ENCODE data around the gene SLC51A.
A peak's percentile ranks its signal among the peaks of the same experiment; 100 is the strongest.

The SLC51A gene

DNA sequence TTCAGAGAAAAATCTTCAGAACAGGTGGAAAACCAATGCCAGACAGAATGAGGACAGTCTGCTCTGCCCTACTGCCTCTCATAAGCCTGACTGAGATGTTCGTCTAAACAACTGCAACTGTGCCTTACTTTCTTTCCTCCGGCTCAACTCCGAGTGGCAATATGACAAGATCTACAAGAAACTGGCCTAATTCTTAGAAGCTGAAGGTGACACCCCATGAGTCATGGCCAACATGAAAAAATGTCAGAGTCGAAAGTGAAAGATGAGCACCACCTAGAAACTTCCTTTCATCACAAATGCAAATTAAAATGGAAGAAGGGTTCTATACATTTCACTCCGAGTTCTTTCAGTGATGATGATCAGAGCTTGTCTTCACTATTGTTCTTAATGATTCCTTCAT, 58.3 kb downstream of the SLC51A start:
- no peaks in the 10 kb centered on the region for H3K27me3 ChIP-seq (ENCODE audit: insufficient read depth, low read length)
- no peak overlapping the region for H3K4me2 ChIP-seq (ENCODE audit: low read length)
- no peak overlapping the region for H3K9ac ChIP-seq (ENCODE audit: low read length)
- H4K8ac ChIP-seq (ENCODE audit: low read depth, low read length), result no peak overlapping the region
- DNase-seq, result peak in 1 of 2 donors; percentile 58
- H3K4ac ChIP-seq (ENCODE audit: low read depth, low read length), result no peak overlapping the region
- no peak overlapping the region for H4K91ac ChIP-seq (ENCODE audit: low read depth, low read length)
- no peaks in the 10 kb centered on the region for H3K79me2 ChIP-seq (ENCODE audit: control insufficient read depth, insufficient read depth, low read length, poor library complexity)
- H3K79me1 ChIP-seq (ENCODE audit: low read length), result peaks cover 2% of the 10 kb centered on the region
- no peak overlapping the region for H3K27ac ChIP-seq (ENCODE audit: low read depth, low read length)
- no peak overlapping the region for H2BK120ac ChIP-seq (ENCODE audit: insufficient read depth, low read length, poor library complexity)
- H3K4me1 ChIP-seq (ENCODE audit: control insufficient read depth in 1 of 2, insufficient read depth in 2 of 2, low read length in 2 of 2), result peaks cover 0 to 9% of the 10 kb centered on the region in 2 experiments
- no peak overlapping the region for H3K18ac ChIP-seq (ENCODE audit: low read length)
- no peak overlapping the region for H2BK5ac ChIP-seq (ENCODE audit: low read depth, low read length, poor library complexity)
- WGBS (ENCODE audit: extremely low coverage, insufficient coverage, insufficient read length), result no CpG with 5 or more reads among the region's 5 CpGs
- H3K36me3 ChIP-seq (ENCODE audit: control insufficient read depth in 1 of 2, insufficient read depth in 2 of 2, low read length in 2 of 2), result peaks cover 2 to 9% of the 10 kb centered on the region in 2 experiments
- H3K23ac ChIP-seq (ENCODE audit: low read length), result no peak overlapping the region
- no peak overlapping the region for H3K14ac ChIP-seq (ENCODE audit: low read length)
- H3K4me3 ChIP-seq (ENCODE audit: low read depth, low read length), result no peak overlapping the region
- H2AK5ac ChIP-seq (ENCODE audit: low read length), result no peak overlapping the region
- H2BK12ac ChIP-seq (ENCODE audit: low read length), result no peak overlapping the region
- no peak overlapping the region for H2AFZ ChIP-seq (ENCODE audit: insufficient read depth, low read length, poor library complexity)
- H4K12ac ChIP-seq (ENCODE audit: low read depth, low read length), result no peak overlapping the region
- no peaks in the 10 kb centered on the region for H3K9me3 ChIP-seq (ENCODE audit: insufficient read depth, low read depth, low read length)

GRCh38 chr3:196275126-196275525, 58.8 kb downstream of the SLC51A start:
- Histone ChIP-seq H3K27me3 (ENCODE audit: insufficient read depth, low read length) (no peaks in the 10 kb centered on the region), H2AFZ (ENCODE audit: insufficient read depth, low read length, poor library complexity) (no peak overlapping the region), H3K9ac (ENCODE audit: low read length) (no peak overlapping the region), H3K36me3 (ENCODE audit: control insufficient read depth in 1 of 2, insufficient read depth in 2 of 2, low read length in 2 of 2) (peaks cover 2 to 9% of the 10 kb centered on the region in 2 experiments), H3K4me2 (ENCODE audit: low read length) (no peak overlapping the region), H3K23ac (ENCODE audit: low read length) (no peak overlapping the region), H3K79me1 (ENCODE audit: low read length) (peaks cover 2% of the 10 kb centered on the region), H4K8ac (ENCODE audit: low read depth, low read length) (no peak overlapping the region), H2AK5ac (ENCODE audit: low read length) (no peak overlapping the region), H2BK5ac (ENCODE audit: low read depth, low read length, poor library complexity) (no peak overlapping the region), H3K4me3 (ENCODE audit: low read depth, low read length) (no peak overlapping the region), H3K14ac (ENCODE audit: low read length) (no peak overlapping the region), H3K4me1 (ENCODE audit: control insufficient read depth in 1 of 2, insufficient read depth in 2 of 2, low read length in 2 of 2) (peaks cover 0 to 9% of the 10 kb centered on the region in 2 experiments), H3K18ac (ENCODE audit: low read length) (no peak overlapping the region), H3K4ac (ENCODE audit: low read depth, low read length) (no peak overlapping the region), H3K9me3 (ENCODE audit: insufficient read depth, low read depth, low read length) (no peaks in the 10 kb centered on the region), H2BK12ac (ENCODE audit: low read length) (no peak overlapping the region), H3K27ac (ENCODE audit: low read depth, low read length) (no peak overlapping the region), H4K91ac (ENCODE audit: low read depth, low read length) (no peak overlapping the region), H3K79me2 (ENCODE audit: control insufficient read depth, insufficient read depth, low read length, poor library complexity) (no peaks in the 10 kb centered on the region), H4K12ac (ENCODE audit: low read depth, low read length) (no peak overlapping the region), H2BK120ac (ENCODE audit: insufficient read depth, low read length, poor library complexity) (no peak overlapping the region)
- peak in 1 of 2 donors; percentile 19 for DNase-seq
- no CpG with 5 or more reads among the region's 5 CpGs for WGBS (ENCODE audit: extremely low coverage, insufficient coverage, insufficient read length)

DNA sequence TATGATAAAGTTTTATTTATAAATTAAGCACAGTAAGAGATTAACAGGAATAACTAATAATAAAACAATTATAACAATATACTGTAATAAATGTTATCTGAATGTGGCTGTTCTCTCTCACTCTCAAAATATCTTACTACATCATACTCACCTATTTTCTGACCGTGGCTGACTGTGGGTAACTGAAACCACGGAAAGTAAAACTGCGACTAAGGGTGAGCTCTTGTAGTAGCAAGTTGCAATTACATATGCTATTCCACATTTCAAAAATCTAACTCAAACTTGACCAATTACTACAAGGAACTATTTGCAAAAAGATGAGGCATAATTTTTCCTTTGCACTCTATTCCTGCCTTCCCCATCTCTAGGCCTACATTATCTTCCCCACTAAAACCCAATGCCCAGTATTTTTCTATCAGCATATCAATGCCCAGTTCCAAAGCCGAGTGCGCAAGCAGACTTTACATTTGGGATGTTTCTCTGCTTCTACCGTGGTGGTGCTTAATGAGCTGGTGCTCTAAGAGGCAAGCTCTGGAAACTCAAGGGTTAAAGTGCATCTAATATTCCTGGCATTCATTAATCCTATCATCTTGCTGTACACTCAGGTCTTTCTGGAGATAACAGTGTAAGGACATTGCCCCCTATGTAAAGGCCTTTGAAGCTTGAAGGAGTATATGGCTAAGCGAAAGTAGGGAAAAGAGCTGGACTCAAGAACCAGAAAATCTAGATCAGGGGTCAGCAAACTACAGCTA, 64.5 kb downstream of the SLC51A start:
- Histone ChIP-seq H3K4me1 (ENCODE audit: control insufficient read depth in 1 of 2, insufficient read depth in 2 of 2, low read length in 2 of 2) (peaks cover 1 to 7% of the 10 kb centered on the region in 2 experiments), H3K4ac (ENCODE audit: low read depth, low read length) (peak overlapping the region; percentile 33), H4K91ac (ENCODE audit: low read depth, low read length) (no peak overlapping the region), H3K4me2 (ENCODE audit: low read length) (no peak overlapping the region), H3K18ac (ENCODE audit: low read length) (no peak overlapping the region), H2BK12ac (ENCODE audit: low read length) (no peak overlapping the region), H2BK120ac (ENCODE audit: insufficient read depth, low read length, poor library complexity) (no peak overlapping the region), H4K8ac (ENCODE audit: low read depth, low read length) (no peak overlapping the region), H3K79me2 (ENCODE audit: control insufficient read depth, insufficient read depth, low read length, poor library complexity) (peaks cover 1% of the 10 kb centered on the region), H3K23ac (ENCODE audit: low read length) (peak overlapping the region; percentile 86), H2AFZ (ENCODE audit: insufficient read depth, low read length, poor library complexity) (no peak overlapping the region), H2BK5ac (ENCODE audit: low read depth, low read length, poor library complexity) (no peak overlapping the region), H2AK5ac (ENCODE audit: low read length) (no peak overlapping the region), H3K14ac (ENCODE audit: low read length) (no peak overlapping the region), H3K27ac (ENCODE audit: low read depth, low read length) (no peak overlapping the region), H3K4me3 (ENCODE audit: low read depth, low read length) (no peak overlapping the region), H3K27me3 (ENCODE audit: insufficient read depth, low read length) (no peaks in the 10 kb centered on the region), H3K36me3 (ENCODE audit: control insufficient read depth in 1 of 2, insufficient read depth in 2 of 2, low read length in 2 of 2) (peaks cover 0 to 2% of the 10 kb centered on the region in 2 experiments), H3K79me1 (ENCODE audit: low read length) (peaks cover 2% of the 10 kb centered on the region), H3K9me3 (ENCODE audit: insufficient read depth, low read depth, low read length) (no peaks in the 10 kb centered on the region), H4K12ac (ENCODE audit: low read depth, low read length) (no peak overlapping the region), H3K9ac (ENCODE audit: low read length) (peak overlapping the region; percentile 4)
- no peak for DNase-seq
- no CpG with 5 or more reads among the region's 7 CpGs for WGBS (ENCODE audit: extremely low coverage, insufficient coverage, insufficient read length)

DNA sequence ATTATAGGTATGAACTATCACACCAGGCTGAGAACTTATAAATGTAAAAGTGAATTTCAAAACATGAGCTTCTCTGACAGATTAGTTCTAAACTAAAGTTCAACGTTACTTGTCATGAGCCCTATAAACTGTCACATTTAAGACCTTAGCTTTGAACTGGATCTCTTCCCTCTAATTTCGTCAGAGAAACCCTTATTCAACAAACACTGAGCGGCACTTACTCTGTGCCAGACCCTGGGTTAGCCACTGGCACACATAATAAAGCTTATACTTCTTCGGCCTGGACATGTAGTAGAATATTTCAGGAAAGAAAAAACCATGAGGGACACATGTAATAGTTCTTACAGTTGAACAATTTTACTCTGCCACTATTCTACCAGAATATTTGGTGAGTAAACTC, 65.6 kb downstream of the SLC51A start:
- peaks cover 0 to 2% of the 10 kb centered on the region in 2 experiments for H3K36me3 ChIP-seq (ENCODE audit: control insufficient read depth in 1 of 2, insufficient read depth in 2 of 2, low read length in 2 of 2)
- H3K9ac ChIP-seq (ENCODE audit: low read length), result no peak overlapping the region
- H3K18ac ChIP-seq (ENCODE audit: low read length), result no peak overlapping the region
- no peak overlapping the region for H3K4me3 ChIP-seq (ENCODE audit: low read depth, low read length)
- WGBS (ENCODE audit: extremely low coverage, insufficient coverage, insufficient read length), result no CpG with 5 or more reads among the region's 4 CpGs
- no peak overlapping the region for H4K8ac ChIP-seq (ENCODE audit: low read depth, low read length)
- H3K23ac ChIP-seq (ENCODE audit: low read length), result no peak overlapping the region
- H3K79me2 ChIP-seq (ENCODE audit: control insufficient read depth, insufficient read depth, low read length, poor library complexity), result peaks cover 2% of the 10 kb centered on the region
- no peak for DNase-seq
- no peak overlapping the region for H4K12ac ChIP-seq (ENCODE audit: low read depth, low read length)
- peaks cover 4 to 7% of the 10 kb centered on the region in 2 experiments for H3K4me1 ChIP-seq (ENCODE audit: control insufficient read depth in 1 of 2, insufficient read depth in 2 of 2, low read length in 2 of 2)
- no peaks in the 10 kb centered on the region for H3K9me3 ChIP-seq (ENCODE audit: insufficient read depth, low read depth, low read length)
- no peak overlapping the region for H3K14ac ChIP-seq (ENCODE audit: low read length)
- H2BK5ac ChIP-seq (ENCODE audit: low read depth, low read length, poor library complexity), result no peak overlapping the region
- H2BK12ac ChIP-seq (ENCODE audit: low read length), result no peak overlapping the region
- no peak overlapping the region for H3K4me2 ChIP-seq (ENCODE audit: low read length)
- no peak overlapping the region for H3K4ac ChIP-seq (ENCODE audit: low read depth, low read length)
- no peak overlapping the region for H2BK120ac ChIP-seq (ENCODE audit: insufficient read depth, low read length, poor library complexity)
- no peak overlapping the region for H4K91ac ChIP-seq (ENCODE audit: low read depth, low read length)
- no peaks in the 10 kb centered on the region for H3K27me3 ChIP-seq (ENCODE audit: insufficient read depth, low read length)
- peaks cover 3% of the 10 kb centered on the region for H3K79me1 ChIP-seq (ENCODE audit: low read length)
- H2AK5ac ChIP-seq (ENCODE audit: low read length), result no peak overlapping the region
- H3K27ac ChIP-seq (ENCODE audit: low read depth, low read length), result no peak overlapping the region
- no peak overlapping the region for H2AFZ ChIP-seq (ENCODE audit: insufficient read depth, low read length, poor library complexity)

Measured in trophoblast cell (in vitro differentiated cells and primary cell).